Esophagus muscularis mucosa (tissue), 4 donors: ENCODE measurements around the gene OAS1.

Source experiments
- EP300 ChIP-seq: sonication (generic); formaldehyde crosslinking; IDR thresholded peaks from one replicate; pipeline ENCODE4 v1.6.1; 2017; ENCODE audit warnings: antibody characterized with exemption
- POLR2A ChIP-seq: fragments of 450-650 bp; IDR thresholded peaks from one replicate; pipeline ENCODE4 v1.6.1; 2017; ENCODE audit warnings: antibody characterized with exemption, moderate library complexity, mild to moderate bottlenecking, low read depth
- POLR2AphosphoS5 ChIP-seq, 2 donors: sonication (generic); formaldehyde crosslinking; IDR thresholded peaks; one replicate each; pipeline ENCODE4 v1.6.1; 2017; ENCODE audit warnings: antibody characterized with exemption in 2 of 2
- TF ChIP-seq, protein P1 (sequence below), 3 experiments: fragments of 200-600 bp in 2 of 3; fragments of 450-650 bp in 1 of 3; sonication (generic) in 2 of 3; IDR thresholded peaks; one replicate each; pipeline ENCODE4 v1.5.1; 2017 to 2019; ENCODE audit warnings: antibody characterized with exemption in 3 of 3, mild to moderate bottlenecking in 2 of 3, moderate library complexity in 1 of 3

DNA sequence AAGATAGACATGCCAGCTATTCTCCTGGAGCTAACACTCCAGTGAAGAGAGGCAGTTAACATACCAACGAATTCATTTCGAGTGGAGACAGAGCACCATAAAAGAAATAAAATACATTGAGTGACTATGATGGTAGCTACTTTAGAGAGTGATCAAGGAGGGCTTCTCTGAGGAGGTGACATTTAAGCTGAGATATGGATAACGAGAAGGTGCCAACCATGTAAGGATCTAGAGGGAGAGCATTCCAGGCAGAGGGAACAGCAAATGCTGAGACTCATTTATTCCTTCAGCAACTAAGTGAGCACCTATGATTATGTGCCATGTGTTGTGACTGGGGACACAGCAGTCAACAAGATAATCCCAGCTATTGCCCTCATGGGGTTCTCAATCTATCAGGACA lies 28.3 kb upstream of the OAS1 start:
- no peak for TF ChIP-seq POLR2A
- TF ChIP-seq, protein P1, sequence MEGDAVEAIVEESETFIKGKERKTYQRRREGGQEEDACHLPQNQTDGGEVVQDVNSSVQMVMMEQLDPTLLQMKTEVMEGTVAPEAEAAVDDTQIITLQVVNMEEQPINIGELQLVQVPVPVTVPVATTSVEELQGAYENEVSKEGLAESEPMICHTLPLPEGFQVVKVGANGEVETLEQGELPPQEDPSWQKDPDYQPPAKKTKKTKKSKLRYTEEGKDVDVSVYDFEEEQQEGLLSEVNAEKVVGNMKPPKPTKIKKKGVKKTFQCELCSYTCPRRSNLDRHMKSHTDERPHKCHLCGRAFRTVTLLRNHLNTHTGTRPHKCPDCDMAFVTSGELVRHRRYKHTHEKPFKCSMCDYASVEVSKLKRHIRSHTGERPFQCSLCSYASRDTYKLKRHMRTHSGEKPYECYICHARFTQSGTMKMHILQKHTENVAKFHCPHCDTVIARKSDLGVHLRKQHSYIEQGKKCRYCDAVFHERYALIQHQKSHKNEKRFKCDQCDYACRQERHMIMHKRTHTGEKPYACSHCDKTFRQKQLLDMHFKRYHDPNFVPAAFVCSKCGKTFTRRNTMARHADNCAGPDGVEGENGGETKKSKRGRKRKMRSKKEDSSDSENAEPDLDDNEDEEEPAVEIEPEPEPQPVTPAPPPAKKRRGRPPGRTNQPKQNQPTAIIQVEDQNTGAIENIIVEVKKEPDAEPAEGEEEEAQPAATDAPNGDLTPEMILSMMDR (IDR thresholded peaks at IDR 0.05): no peak
- TF ChIP-seq POLR2AphosphoS5 (IDR thresholded peaks at IDR 0.05): no peak
- no peak for TF ChIP-seq EP300
